Esophagus squamous epithelium (tissue), 5 donors: Measurements from ENCODE around the gene BTN3A1. TPM values are rescaled to one million over a fixed set of nuclear protein-coding genes. Genes with fewer than 3 reads are reported as not detected.

ENCODE experiments used
- DNase-seq: peaks from one replicate; lab custom pipeline; 2025; lab: John Stamatoyannopoulos, UW
- H3K27ac ChIP-seq, 4 donors: fragments of 200-600 bp; sonication (generic); one replicate each; pipeline ENCODE4 v1.5.1; 2016 to 2019; ENCODE audit warnings: mild to moderate bottlenecking in 1 of 4
- H3K27me3 ChIP-seq, 4 donors: fragments of 200-600 bp; sonication (generic); 1 replicate in 3 of 4; 2 replicates in 1 of 4; pipeline versions ENCODE4 v1.5.1 to v1.6.0; 2017 to 2021; ENCODE audit warnings: antibody characterized with exemption in 1 of 4
- H3K36me3 ChIP-seq, 3 donors: fragments of 200-600 bp; sonication (generic); one replicate each; pipeline ENCODE4 v1.5.1; 2016 to 2019
- H3K4me1 ChIP-seq, 3 donors: fragments of 200-600 bp; sonication (generic); one replicate each; pipeline ENCODE4 v1.5.1; 2017 to 2019
- H3K4me3 ChIP-seq, 4 donors: fragments of 200-600 bp; sonication (generic); 1 replicate in 3 of 4; 2 replicates in 1 of 4; pipeline ENCODE4 v1.5.1; 2016 to 2019; ENCODE audit warnings: mild to moderate bottlenecking in 2 of 4, moderate library complexity in 1 of 4
- H3K9me3 ChIP-seq, 3 donors: fragments of 200-600 bp; sonication (generic); one replicate each; pipeline ENCODE4 v1.5.1; 2016 to 2019
- CTCF ChIP-seq, 6 experiments: fragments of 450-650 bp in 4 of 6; fragments of 200-600 bp in 2 of 6; sonication (generic) in 2 of 6; IDR thresholded peaks; one replicate each; pipeline ENCODE4 v1.5.1; 2016 to 2019; ENCODE audit warnings: antibody characterized with exemption in 6 of 6, mild to moderate bottlenecking in 4 of 6, moderate library complexity in 4 of 6
- POLR2A ChIP-seq, 4 donors: fragments of 450-650 bp; IDR thresholded peaks; one replicate each; pipeline ENCODE4 v1.6.1; 2017; ENCODE audit warnings: antibody characterized with exemption in 4 of 4, mild to moderate bottlenecking in 4 of 4, moderate library complexity in 3 of 4
- WGBS, 2 donors: methylation state at CpG; one replicate each; pipeline ENCODE4 v1.1.5; 2018; 5-methylcytosine and 5-hydroxymethylcytosine counted together
- intact Hi-C: fragments of 100-400 bp; cut with DNase I; formaldehyde crosslinking; loops from one replicate; pipeline ENCODE4 v1.15.0; 2022
- total RNA-seq, 4 donors: library from RNA; depleted of rRNA; stranded (reverse); fragments of >200 nt; gene quantifications; one replicate each; pipeline ENCODE4 v1.1.0, GENCODE V29; 2016
- donor health status: DM: yes; HTN: yes; CAD: no.

Gene BTN3A1
- total RNA-seq, 4 donors from 2014 or later, result 4.2 to 14.4 (median 8.0) TPM

GRCh38 chr6:26401389-26401986 is 587 bp upstream of the BTN3A1 start:
- H3K9me3 ChIP-seq, result no peaks in the 10 kb centered on the region
- TF ChIP-seq POLR2A (IDR thresholded peaks at IDR 0.05) (no peak), CTCF (IDR thresholded peaks at IDR 0.05) (no peak)
- intact Hi-C loops, result no loop called here
- peak overlapping the region; percentile 78 to 93 (median 89) for H3K27ac ChIP-seq
- peaks cover 5 to 30% (median 11%) of the 10 kb centered on the region in 3 donors for H3K4me1 ChIP-seq
- H3K4me3 ChIP-seq, result peak overlapping the region; percentile 44 to 78 (median 60)
- H3K36me3 ChIP-seq, result peaks cover 0 to 11% (median 0%) of the 10 kb centered on the region in 3 donors
- no peak for DNase-seq
- 27 to 34% methylated on average over 7 of the region's 7 CpGs for WGBS, 2 donors
- no peaks in the 10 kb centered on the region for H3K27me3 ChIP-seq

DNA sequence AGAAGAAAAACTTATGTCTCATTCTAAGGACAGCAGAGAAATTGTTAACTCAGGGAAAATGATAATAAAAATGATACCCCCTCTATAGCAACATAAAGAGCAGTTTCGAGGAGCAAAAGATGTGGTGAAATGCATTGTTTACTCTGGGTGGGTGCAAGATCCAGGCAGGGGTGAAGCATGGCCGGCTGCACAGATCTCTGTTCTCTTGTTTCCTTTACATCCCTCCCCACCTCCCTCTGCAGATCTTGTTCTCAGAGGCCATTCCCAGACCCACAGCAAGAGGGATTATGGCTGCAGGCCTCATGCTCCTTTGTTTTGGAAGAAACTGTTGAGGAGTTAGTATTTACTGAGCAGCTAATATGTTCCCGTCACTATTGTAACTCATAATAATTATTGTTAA is 1.8 kb downstream of the BTN3A1 start:
- H3K36me3 ChIP-seq, result peaks cover 5 to 35% (median 5%) of the 10 kb centered on the region in 3 donors
- H3K27me3 ChIP-seq, result no peaks in the 10 kb centered on the region
- DNase-seq, result no peak
- peaks cover 5 to 30% (median 14%) of the 10 kb centered on the region in 3 donors for H3K4me1 ChIP-seq
- H3K27ac ChIP-seq, result no peak overlapping the region
- H3K9me3 ChIP-seq, result no peaks in the 10 kb centered on the region
- WGBS, 2 donors, result 73 to 81% methylated on average over 3 of the region's 3 CpGs
- H3K4me3 ChIP-seq, result peak overlapping the region in 1 of 4 donors; percentile 4
- TF ChIP-seq CTCF (IDR thresholded peaks at IDR 0.05), result no peak
- no peak for TF ChIP-seq POLR2A (IDR thresholded peaks at IDR 0.05)
- intact Hi-C loops, result no loop called here

DNA sequence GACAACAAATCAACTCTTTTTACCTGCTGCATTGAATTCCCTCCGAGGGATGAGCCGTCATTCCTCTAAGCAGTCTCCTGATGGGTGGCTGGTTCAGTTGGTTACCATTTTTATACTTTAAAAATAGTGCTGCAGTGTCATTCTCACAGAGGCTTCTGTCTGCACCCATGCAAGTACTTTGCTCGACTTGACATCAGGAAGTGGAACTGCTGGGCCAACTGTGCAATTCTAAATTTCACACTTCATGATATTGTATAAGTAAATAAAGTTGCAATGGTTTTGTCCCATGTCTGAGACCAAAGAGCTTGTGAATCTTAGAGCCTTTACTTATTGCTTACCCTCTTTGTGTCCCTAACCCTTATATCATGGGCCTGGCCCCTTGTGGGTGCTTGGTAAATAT is 2.5 kb downstream of the BTN3A1 start:
- H3K27me3 ChIP-seq, result no peaks in the 10 kb centered on the region
- intact Hi-C loops, result no loop called here
- DNase-seq, result no peak
- H3K4me1 ChIP-seq, result peaks cover 5 to 30% (median 14%) of the 10 kb centered on the region in 3 donors
- no peaks in the 10 kb centered on the region for H3K9me3 ChIP-seq
- 81 to 92% methylated on average over 3 of the region's 3 CpGs for WGBS, 2 donors
- H3K27ac ChIP-seq, result no peak overlapping the region
- no peak for TF ChIP-seq CTCF (IDR thresholded peaks at IDR 0.05)
- no peak for TF ChIP-seq POLR2A (IDR thresholded peaks at IDR 0.05)
- no peak overlapping the region for H3K4me3 ChIP-seq
- peaks cover 5 to 41% (median 6%) of the 10 kb centered on the region in 3 donors for H3K36me3 ChIP-seq

DNA sequence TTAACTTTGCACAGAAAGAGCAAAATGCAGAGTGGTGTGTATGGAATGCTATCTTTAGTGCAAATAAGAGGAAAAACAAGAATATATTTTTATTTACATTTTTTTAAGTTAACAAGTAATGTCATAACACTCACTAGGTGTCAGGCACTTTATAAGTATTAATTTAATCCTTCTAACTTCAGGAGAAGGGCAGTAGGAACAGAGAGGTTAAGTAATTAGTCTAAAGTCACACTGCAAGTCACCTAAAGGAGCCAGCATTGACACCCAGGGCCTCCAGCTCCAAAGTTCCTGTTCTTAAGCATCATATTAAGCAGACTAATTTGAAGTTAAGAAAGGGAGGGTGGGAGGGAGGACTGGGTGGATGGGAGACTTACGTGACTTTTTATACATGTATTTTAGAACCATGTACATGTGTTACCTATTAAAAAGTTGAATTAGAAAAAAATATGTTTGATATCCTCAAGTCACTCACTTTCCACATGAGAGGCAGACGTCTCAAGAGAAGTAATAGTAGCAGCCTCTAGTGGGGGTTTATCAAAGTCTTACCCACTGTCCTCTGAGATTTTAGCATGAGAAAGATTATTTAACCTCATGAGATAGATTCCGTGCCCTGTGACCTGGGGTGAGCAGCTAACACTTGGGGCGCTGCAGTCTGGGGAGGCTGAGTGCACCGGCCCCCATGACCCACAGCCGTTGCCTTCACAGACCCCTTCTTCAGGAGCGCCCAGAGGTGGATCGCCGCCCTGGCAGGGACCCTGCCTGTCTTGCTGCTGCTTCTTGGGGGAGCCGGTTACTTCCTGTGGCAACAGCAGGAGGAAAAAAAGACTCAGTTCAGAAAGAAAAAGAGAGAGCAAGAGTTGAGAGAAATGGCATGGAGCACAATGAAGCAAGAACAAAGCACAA is 7.0 kb downstream of the BTN3A1 start:
- peaks cover 5 to 84% (median 13%) of the 10 kb centered on the region in 3 donors for H3K36me3 ChIP-seq
- 93% methylated on average over 6 to 9 of the region's 10 CpGs for WGBS, 2 donors

More for the DNA sequence above, 7.0 kb downstream of the BTN3A1 start:
- no peak for TF ChIP-seq POLR2A (IDR thresholded peaks at IDR 0.05)
- TF ChIP-seq CTCF (IDR thresholded peaks at IDR 0.05), result no peak
- DNase-seq, result no peak
- intact Hi-C loops, result no loop called here
- Histone ChIP-seq H3K9me3 (no peaks in the 10 kb centered on the region), H3K4me1 (peaks cover 0 to 4% (median 3%) of the 10 kb centered on the region in 3 donors), H3K27ac (no peak overlapping the region), H3K27me3 (no peaks in the 10 kb centered on the region), H3K4me3 (no peak overlapping the region)
